PC-3 (cell line): Measurements from ENCODE around the gene KCNT2.
"Not testable (repeated sequence)": the region's sequence is repeated elsewhere in the genome, so short reads cannot be mapped to it uniquely, and the experiment has no call there.

Source experiments
- EZH2phosphoT487 ChIP-seq: fragments of 300-600 bp; sonication (generic); IDR thresholded peaks from 2 replicates; pipeline ENCODE4 v1.6.1; 2018; ENCODE audit warnings: mild to moderate bottlenecking, antibody characterized with exemption, low read length, borderline replicate concordance
- TF ChIP-seq, protein P1 (sequence below): fragments of 300-600 bp; sonication (generic); conservative IDR thresholded peaks from 2 replicates; pipeline ENCODE4 v1.5.1; 2017; ENCODE audit warnings: antibody characterized with exemption, low read depth, mild to moderate bottlenecking, low read length

DNA sequence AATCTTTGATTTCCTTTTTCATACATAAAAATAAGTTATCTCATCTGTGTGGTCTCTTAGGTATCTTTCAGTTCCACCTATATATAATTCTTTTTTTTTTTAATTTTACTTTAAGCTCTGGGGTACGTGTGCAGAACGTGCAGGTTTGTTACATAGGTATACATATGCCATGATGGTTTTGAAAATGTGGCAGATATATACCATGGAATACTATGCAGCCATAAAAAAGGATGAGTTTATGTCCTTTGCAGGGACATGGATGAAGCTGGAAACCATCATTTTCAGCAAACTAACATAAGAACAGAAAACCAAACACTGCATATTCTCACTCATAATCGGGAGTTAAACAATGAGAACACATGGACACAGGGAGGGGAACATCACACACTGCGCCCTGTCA lies 345.2 kb downstream of the KCNT2 start:
- TF ChIP-seq, protein P1, sequence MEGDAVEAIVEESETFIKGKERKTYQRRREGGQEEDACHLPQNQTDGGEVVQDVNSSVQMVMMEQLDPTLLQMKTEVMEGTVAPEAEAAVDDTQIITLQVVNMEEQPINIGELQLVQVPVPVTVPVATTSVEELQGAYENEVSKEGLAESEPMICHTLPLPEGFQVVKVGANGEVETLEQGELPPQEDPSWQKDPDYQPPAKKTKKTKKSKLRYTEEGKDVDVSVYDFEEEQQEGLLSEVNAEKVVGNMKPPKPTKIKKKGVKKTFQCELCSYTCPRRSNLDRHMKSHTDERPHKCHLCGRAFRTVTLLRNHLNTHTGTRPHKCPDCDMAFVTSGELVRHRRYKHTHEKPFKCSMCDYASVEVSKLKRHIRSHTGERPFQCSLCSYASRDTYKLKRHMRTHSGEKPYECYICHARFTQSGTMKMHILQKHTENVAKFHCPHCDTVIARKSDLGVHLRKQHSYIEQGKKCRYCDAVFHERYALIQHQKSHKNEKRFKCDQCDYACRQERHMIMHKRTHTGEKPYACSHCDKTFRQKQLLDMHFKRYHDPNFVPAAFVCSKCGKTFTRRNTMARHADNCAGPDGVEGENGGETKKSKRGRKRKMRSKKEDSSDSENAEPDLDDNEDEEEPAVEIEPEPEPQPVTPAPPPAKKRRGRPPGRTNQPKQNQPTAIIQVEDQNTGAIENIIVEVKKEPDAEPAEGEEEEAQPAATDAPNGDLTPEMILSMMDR, result not testable (repeated sequence)
- not testable (repeated sequence) for TF ChIP-seq EZH2phosphoT487
